ENCODE measurements around the gene DGKQ.

DGKQ gene

GRCh38 chr4:953574-953915 is 19.8 kb downstream of the DGKQ start:
- no peak for ATAC-seq
- TF ChIP-seq PATZ1 (CRISPR knock-in tag; IDR thresholded peaks at IDR 0.05; ENCODE audit: borderline replicate concordance) (no peak), ZFP3 (CRISPR knock-in tag; IDR thresholded peaks at IDR 0.05) (no peak), ESRRG (CRISPR knock-in tag; IDR thresholded peaks at IDR 0.05) (no peak), ZFP30 (CRISPR knock-in tag; IDR thresholded peaks at IDR 0.05) (no peak), ZC3H10 (CRISPR knock-in tag; IDR thresholded peaks at IDR 0.05) (no peak), TSHZ2 (CRISPR knock-in tag; IDR thresholded peaks at IDR 0.05) (no peak), RARB (CRISPR knock-in tag; IDR thresholded peaks at IDR 0.05) (no peak), CREB5 (CRISPR knock-in tag; IDR thresholded peaks at IDR 0.05; ENCODE audit: low read depth) (no peak), ZNF565 (CRISPR knock-in tag; conservative IDR thresholded peaks at IDR 0.05; ENCODE audit: low read depth) (no peak), PPARA (CRISPR knock-in tag; IDR thresholded peaks at IDR 0.05; ENCODE audit: borderline replicate concordance) (no peak), ISL1 (CRISPR knock-in tag; IDR thresholded peaks at IDR 0.05) (no peak), GLIS3 (CRISPR knock-in tag; IDR thresholded peaks at IDR 0.05) (no peak), TOX (CRISPR knock-in tag; IDR thresholded peaks at IDR 0.05; ENCODE audit: borderline replicate concordance) (no peak), ARNTL (CRISPR knock-in tag; IDR thresholded peaks at IDR 0.05; ENCODE audit: borderline replicate concordance, low read depth) (no peak), SNAI2 (CRISPR knock-in tag; IDR thresholded peaks at IDR 0.05) (no peak), CSDC2 (CRISPR knock-in tag; IDR thresholded peaks at IDR 0.05) (no peak)

DNA sequence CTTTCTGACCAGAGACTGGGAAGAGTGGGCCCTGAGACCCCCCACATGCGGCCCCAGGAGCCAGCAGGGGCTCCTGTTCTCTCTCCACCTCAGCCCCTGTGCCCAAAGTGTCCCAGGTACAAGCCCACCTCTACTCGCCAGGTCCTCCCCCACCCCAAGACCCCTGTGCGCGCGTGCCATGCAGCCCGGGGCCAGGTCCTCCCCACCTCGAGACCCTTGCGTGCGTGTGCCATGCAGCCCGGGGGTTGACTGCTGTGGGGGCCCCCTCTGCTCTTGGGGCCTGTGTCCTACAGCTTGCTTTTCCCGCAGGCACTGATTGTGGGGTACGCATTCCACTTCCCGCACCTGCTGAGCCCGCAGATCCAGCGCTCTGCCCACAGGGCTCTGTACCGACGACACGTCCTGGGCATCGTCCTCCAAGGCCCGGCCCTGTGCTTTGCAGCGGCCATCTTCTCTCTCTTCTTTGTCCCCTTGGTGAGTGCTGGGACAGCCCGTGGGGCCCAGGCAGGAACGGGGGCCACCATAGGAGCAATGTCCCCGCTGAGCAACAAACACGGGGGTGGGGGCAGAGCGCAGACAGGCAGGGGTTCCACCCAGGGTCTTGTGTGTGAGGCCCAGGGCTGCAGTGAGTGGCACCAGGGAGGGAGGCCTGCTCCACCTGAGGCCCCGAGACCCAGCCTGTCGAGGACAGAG is 20.3 kb downstream of the DGKQ start:
- no peak for TF ChIP-seq ZNF8 (CRISPR knock-in tag; IDR thresholded peaks at IDR 0.05)
- no peak for TF ChIP-seq CREB5 (CRISPR knock-in tag; IDR thresholded peaks at IDR 0.05; ENCODE audit: low read depth)
- ATAC-seq = no peak

DNA sequence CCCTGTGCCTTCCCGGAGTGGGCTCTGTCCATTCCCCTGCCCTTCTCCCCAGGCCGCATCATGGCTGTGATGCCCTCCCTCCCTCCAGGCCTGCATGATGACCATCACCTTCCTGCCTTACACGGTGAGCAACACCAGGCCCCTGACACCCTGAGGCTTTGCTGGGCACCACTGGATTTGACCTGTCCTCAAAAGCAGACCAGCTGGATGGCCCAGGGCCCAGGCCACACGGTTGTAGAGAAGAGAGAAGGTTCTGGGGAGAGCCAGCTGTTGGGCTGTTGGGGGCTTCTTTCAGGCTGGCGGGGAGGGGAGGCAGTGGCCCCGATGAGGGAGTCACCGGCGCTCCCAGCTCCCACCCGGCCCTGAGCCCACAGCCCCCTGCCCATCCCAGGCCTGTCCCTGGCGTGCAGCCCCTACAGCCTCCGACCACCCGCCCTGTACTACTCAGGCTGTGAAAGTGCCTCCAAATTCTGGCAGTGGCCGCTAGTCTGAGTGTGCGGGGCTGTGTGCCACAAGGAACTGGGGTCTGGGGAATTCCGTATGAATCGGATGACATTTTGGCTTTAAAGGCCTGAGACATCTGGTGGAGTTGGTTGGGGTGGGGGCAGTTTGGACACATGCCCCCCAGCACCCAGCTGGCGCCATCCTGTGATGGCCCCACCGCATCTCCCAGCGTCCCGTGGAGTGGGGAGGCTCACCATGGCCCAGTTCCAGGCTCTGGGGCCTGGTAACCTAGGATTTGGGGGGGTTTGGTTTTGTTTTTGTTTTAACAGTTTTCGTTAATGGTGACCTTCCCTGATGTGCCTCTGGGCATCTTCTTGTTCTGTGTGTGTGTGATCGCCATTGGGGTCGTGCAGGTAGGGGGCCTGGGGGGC is 21.5 kb downstream of the DGKQ start:
- no peak for ATAC-seq
- TF ChIP-seq BACH2 (CRISPR knock-in tag; IDR thresholded peaks at IDR 0.05; ENCODE audit: borderline replicate concordance) = no peak
- TF ChIP-seq PPARA (CRISPR knock-in tag; IDR thresholded peaks at IDR 0.05; ENCODE audit: borderline replicate concordance) = no peak
- TF ChIP-seq ZNF70 (CRISPR knock-in tag; IDR thresholded peaks at IDR 0.05) = no peak
- TF ChIP-seq ZNF565 (CRISPR knock-in tag; conservative IDR thresholded peaks at IDR 0.05; ENCODE audit: low read depth) = no peak
- no peak for TF ChIP-seq ESRRG (CRISPR knock-in tag; IDR thresholded peaks at IDR 0.05)
- TF ChIP-seq TCF4 (CRISPR knock-in tag; IDR thresholded peaks at IDR 0.05; ENCODE audit: borderline replicate concordance) = no peak
- TF ChIP-seq ISL1 (CRISPR knock-in tag; IDR thresholded peaks at IDR 0.05) = no peak
- no peak for TF ChIP-seq RARB (CRISPR knock-in tag; IDR thresholded peaks at IDR 0.05)
- no peak for TF ChIP-seq SNAI2 (CRISPR knock-in tag; IDR thresholded peaks at IDR 0.05)
- no peak for TF ChIP-seq ZFP3 (CRISPR knock-in tag; IDR thresholded peaks at IDR 0.05)
- no peak for TF ChIP-seq CSDC2 (CRISPR knock-in tag; IDR thresholded peaks at IDR 0.05)
- no peak for TF ChIP-seq GLIS3 (CRISPR knock-in tag; IDR thresholded peaks at IDR 0.05)
- TF ChIP-seq OSR1 (CRISPR knock-in tag; IDR thresholded peaks at IDR 0.05) = no peak
